CD4-positive, alpha-beta T cell treated with Interleukin-6 for 4 hours (primary cell): ENCODE results near the gene MTARC2.
"Not testable (repeated sequence)": the region's sequence is repeated elsewhere in the genome, so short reads cannot be mapped to it uniquely, and the experiment has no call there.

Source experiments
- DNase-seq: peaks from one replicate; pipeline ENCODE4 v3.0.0-alpha.2; 2020; ENCODE audit warnings: mixed read lengths

Gene MTARC2

DNA sequence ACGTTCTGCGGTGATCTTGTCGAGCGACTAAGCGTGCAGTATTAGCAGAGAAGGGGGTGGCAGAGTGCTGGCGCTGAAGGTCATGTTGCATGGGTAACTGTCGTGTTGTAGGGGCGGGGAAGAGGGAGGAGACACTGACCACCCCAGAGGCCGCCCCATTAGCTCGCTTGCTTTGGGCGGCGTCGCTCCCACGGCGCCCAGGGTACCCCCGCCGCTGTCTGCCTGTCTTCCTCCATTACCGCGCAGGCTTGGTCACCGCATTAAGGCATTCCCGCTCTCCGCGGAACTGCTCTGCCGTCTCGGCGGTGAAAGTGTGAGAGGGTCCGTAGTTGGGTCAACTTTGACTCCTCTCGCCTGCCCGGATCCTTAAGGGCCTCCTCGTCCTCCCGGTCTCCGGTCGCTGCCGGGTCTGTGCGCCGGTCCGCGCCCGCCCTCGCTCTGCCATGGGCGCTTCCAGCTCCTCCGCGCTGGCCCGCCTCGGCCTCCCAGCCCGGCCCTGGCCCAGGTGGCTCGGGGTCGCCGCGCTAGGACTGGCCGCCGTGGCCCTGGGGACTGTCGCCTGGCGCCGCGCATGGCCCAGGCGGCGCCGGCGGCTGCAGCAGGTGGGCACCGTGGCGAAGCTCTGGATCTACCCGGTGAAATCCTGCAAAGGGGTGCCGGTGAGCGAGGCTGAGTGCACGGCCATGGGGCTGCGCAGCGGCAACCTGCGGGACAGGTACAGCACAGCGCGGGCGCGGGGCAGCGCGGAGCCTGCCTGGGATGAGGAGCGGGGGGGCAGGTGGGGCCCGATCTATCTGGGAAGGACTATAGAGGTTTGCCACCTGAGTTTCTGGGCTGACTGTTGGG is at the start of gene MTARC2:
TSS of gene MTARC2 (plus strand) at position 234 of the 846 bp plus-strand sequence. CDS start at position 444, 210 bp downstream.
- no peak for DNase-seq

DNA sequence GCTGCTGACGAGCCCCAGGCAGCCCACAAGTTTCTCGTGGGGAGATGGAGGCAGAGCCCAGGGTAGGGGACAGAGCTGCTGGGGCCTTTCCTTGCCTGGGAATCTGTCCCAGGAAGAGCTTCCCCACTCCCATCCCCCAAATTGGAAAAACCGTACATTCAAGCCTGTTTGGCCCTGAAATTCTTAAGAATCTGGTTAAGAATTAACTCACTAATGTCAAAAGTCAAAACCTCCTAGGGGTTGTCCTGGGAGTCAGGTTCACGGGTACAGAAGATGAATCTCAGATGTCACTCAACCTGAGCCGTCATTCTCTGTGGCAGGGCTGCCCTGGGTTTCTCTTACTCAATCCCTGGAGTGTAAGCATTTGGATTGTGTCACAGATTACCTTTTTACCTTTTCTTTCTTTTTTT is 49.5 kb upstream of the MTARC2 start:
- DNase-seq, result no peak

DNA sequence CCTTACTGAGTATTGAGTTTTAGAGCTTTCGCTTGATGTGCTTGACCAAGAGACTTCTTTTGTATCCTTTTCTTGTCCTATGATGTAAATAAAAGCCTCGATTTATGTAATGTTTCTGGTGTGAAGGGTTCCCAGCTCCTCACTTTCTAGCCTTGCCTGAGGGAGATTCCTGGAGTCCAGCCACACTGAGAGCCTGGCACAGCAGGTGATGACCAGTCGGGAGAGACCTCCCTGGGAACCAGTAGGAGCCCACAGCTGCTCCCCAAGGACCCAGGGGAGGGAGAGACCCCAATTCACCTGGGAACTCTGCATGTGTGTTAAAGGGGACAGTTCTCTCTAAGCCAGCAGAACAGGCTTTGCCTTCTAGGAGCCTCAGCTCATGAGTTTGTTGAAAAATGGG is 49.1 kb upstream of the MTARC2 start:
- no peak for DNase-seq

DNA sequence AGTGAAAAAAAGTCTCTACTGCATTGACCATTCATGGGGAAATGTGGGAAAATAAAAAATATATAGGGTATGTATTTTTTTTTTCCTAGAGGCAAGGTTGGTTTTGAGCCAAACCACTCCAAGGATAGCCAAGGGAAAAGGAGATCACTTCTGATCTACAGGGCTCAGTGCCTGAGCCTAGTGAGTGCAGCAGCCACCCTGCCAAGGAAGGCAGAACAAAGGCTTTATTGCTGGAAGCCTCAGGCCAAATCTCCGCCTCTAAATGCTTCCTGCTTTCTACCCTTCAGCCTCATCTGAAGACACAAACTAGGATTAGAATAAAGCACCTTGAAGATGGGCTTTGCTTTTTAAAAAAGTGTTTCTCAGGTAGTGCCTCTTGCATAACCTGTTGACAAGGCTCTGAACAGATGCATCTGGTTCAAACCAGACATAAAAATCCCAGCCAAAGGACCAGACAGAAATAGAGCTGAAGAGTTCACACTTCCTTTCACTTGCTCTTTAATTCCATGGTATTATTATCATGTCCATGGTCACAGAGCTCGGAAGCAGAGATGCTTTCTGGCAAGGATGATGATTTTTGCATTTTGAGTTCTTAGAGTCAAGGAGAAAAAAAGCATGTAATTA is 47.5 kb upstream of the MTARC2 start:
- DNase-seq, result no peak

DNA sequence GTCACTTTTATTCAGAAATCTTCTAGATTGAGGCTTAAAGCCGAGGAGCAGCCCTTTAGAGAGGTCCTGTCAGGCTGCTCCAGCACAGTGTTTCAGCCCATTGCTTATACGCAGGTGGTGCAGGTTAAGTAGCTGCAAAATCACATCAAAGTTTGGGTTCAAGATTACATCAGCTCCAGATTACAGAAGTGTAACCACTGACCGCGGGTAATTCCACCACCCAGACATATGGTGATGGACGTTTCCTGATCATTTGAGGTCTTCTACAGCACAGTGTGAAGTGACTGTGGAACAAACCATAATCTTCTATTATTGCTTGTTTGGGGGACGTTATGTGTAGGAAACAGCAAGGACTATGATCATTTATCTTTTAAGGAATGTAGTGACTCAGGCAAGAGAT is 46.1 kb upstream of the MTARC2 start:
- no peak for DNase-seq

DNA sequence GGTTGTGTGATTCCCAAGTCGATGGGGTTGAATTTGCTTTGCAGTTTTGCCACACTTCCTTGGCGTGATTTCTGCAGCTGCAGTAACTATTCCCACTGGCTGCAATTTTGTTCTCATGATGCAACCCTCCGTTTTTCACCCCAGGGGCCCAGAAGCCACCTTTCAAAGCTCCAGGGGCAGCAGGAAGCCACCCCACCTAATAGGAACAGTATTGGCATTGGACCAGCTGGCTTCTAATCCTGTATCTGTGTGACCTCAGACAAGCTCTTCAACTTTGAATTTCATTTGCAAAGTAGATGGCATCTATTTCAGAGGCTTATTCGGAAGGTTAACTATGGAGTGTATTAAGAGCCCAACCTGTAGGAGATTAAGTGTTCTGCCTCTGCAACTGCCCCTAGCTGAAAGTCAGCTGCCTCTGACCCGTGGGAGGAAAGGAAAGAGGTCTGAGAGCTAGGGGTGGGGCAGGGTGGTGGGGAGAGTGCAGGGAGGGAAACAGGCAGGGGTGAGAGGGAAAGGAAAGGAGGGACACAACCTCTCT is 45.3 kb upstream of the MTARC2 start:
- DNase-seq, result no peak

DNA sequence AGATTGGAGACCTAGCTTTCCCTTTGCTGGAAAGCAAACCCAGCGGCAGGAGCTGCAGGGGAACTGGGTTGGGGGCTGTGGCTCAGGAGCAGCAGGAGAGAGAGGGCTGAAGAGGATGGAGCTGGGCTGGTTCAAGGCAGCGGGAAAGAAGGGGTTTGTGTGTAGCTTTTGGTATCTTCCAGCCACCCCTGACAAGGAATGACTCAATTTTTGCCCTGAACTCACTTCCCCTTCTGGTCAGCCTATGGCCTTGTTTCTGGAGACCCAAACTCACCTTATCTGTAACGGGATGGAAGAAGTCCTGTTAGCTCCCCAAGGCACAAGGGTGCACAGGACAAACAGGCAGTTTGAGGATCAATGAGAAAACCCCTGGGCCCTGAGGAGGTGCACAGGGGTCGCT is 44.8 kb upstream of the MTARC2 start:
- DNase-seq, result no peak

DNA sequence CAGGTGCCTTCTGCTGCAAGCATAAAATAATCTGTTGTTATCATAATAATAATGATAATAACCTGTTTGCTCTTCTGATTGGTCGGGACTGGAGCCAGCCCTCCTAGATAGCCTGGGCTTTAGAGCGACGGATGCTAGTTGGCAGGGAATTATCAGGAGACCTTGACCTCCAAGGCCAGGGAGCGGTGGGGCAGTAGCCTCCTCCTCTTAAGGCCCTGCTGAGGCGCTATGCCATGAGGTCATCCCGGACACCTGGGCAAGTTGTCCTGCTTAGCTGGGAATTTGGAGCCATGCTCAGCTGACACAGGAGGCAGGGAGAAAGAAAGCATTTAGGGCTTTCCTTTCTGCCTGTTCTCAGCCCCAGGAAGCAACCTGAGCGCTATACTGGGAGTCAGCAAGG is 42.3 kb upstream of the MTARC2 start:
- no peak for DNase-seq

DNA sequence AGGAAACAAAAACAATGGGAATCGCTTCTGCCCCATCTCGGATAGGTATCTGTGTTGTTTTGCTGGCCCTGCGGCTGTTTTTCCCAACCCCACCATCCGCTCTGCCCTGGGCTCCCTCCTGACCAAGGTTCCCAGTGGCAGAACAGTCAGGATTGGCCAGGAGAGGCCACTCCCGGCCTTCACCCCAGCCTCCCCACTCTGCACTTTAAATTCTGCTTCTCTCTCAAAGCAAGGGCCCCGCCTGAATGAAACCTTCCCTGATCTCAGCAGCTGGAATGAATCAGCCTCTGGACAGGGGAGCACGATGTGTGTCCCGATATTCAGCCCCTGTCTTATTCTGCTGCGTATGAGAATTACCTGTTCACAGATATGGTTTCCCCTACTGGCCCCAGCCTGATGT is 41.6 kb upstream of the MTARC2 start:
- DNase-seq, result no peak

DNA sequence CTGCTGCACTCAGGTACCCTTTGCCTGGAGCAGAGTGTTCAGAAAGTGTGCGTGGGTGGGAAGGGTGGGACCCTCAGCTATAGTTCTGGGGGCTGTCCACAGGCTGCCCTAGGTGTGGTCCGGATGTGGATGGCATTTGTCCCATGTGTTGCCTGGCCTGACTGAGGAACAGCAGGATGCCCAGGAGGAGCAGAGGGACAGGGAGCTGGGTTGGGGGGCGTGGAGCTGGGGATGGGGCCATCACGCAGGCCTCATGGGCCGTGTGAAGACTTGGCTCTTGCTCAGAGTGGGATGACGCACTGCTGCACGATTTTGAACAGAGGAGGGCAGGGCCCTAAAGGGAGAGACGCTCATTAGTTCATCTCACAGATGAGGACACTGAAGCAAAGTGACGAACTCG is 41.0 kb upstream of the MTARC2 start:
- no peak for DNase-seq

DNA sequence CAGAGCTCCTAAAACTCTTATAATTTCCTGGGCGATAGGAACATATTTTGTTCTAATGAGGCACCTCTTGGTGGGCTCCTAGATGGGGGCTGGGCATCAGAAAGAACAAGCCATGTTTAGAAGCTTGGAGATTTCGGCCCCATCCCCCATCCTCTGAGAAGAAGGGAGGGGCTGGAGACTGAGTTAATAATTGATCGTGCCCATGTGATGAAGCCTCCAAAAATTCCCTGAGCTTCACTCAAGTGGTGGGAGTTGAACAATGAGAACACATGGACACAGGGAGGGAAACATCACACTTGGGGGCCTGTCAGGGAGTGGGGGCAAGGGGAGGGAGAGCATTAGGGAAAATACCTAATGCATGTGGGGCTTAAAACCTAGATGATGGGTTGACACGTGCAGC is 39.9 kb upstream of the MTARC2 start:
- DNase-seq, result no peak

DNA sequence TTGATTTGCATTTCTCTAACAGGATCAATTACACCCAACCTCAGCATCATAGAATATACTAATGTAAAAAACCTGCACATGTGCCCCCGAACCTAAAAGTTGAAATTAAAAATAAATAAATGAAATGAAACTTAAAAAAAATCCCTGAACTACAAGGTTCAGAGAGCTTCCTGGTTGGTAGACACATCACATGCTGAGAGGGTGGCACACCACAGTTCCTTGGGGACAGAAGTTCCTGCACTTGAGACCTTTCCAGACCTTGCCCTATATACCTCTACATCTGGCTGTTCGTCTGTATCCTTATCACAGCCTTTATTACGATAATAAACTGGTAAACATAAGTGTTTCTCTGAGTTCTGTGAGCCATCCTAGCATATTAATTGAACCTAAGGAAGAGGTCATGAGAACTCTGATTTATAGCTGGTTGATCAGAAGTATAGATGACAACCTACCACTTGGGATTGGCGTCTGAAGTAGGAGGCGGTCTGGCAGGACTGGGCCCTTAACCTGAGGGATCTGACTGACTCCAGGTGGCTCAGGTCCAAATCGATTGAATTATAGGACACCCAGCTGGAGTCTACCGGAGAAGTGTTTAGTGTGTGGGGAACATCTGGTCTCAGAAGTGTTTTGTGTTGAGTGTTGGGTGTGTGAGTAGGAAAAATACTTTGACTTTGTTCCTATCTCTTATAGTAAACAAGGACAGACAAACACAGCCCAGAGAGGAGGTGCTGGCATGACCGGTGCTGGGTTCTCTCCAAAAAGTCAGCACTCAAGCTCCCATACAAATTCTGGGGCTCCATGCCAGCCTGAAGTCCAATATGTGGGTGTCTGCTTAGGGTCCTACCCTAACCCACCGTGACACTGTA is 39.0 kb upstream of the MTARC2 start:
- DNase-seq, result no peak

DNA sequence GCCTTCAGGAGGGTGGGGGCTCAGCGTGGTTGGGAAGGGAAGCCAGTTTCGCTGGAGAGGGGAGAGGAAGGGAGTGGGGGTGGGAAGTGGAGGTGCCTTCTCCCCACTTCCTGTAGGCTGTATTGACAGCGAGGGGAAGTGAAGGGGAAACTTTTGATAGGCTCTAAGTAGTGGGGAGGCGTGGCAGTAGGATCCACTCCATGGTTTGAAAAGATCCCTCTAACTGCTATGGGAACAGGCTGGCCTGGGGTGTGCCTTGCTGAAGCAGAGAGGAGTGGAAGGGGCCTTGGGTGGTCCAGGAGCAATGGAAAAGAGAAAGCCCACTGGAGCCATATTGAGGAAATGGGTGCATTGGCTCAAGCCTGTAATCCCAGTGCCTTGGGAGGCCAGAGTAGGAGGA is 37.8 kb upstream of the MTARC2 start:
- DNase-seq, result no peak

DNA sequence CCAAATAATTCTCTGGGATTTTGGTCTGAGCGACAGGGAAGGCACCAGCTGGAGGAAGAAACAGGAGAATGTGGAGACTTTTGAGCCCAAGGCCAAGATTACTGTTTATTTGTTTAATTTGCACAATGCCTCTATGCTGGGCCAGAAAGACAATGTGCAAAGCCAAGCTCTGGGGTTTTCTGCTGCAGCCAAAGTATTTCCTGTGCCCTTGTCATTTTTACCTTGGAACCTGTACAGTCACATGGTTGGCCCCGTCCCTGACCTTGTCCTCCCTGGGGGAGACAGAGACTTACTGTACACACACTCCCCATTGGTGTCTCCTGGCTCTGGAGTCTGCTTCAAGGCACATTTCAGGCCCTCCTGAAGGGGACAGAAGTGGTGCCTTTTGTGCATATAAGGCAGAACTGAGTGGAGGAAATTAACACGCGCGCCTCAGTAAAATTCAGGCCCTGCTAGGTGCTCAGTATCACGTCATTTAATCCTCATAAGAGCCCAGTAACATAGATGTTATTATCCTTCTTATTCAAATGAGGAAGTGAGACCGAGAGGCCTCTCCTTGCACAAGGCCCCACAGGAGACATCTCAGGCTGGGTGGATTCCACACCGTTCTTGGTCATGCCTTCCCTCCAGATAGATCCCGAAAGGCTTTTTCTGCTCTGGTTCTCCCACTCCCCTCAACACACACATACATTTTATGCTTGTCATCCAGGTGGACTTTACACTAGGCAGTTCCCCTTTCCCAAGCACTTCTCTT is 36.9 kb upstream of the MTARC2 start:
- DNase-seq, result no peak

DNA sequence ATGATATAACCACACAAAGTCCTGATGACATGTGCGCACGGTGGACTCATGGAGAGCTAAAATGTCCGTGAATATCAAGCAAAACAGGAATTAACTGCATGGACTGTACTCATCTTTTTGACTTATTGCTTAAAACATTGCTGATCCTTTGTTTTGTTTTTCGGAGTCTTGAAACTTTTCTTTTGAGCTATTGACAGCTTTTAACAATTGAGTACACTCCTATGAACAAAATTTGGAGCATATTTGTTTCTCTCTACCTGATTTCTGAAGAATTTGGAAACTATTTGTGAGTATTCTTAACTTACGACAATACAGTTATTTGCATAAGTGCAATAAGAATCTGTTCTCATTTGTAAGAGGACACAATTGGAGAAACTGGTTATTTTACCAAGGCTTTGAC is 32.1 kb upstream of the MTARC2 start:
- DNase-seq, result not testable (repeated sequence)

DNA sequence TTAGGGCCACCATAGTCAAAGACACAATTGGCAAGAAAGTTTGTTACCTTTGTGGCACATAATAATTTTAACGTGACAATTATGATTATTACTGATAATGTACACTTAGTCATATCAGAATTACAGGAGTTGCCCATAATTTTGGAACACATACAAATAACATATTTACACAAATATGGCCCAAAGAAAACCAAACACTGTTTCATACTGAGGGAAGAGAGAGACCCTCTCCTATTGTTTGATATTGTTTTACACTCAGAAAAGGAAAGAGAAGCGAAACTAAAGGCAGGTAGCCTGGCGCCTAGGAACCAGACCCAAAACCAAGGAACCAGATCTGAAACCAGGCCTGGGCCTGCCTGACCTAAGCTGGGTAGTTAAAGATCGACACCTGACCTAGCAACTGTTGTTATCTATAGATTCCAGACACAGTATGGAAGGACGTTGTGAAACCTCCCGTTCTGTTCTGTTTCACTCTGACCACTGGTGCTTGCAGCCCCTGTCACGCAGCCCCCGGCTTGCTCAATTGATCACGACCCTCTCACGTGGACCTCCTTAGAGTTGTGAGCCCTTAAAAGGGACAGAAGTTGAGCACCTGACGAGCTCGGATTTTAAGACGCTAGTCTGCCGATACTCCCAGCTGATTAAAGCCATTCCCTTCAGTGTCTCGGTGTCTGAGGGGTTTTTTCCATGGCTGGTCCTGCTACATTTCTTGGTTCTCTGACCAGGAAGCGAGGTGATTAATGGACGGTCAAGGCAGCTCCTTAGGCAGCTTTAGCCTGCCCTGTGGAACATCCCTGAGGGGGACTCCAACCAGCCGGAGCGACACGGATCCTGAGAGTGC is 30.1 kb upstream of the MTARC2 start:
- no peak for DNase-seq

DNA sequence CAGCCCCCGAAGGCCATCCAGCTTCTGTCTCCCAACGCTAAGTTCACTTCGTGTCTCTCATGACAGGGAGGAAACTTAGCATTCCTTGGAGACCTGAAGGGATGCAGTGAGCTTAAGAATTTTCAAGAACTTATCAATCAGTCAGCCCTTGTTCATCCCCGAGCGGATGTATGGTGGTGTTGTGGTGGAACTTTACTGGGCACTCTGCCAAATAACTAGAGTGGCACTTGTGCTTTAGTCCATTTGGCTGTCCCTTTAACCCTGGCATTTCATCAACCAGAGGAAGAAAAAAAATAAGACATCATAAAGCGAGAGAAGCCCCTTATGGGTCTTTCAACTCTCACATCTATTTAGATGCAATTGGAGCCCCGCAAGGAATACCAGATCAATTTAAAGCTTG is 26.9 kb upstream of the MTARC2 start:
- not testable (repeated sequence) for DNase-seq

DNA sequence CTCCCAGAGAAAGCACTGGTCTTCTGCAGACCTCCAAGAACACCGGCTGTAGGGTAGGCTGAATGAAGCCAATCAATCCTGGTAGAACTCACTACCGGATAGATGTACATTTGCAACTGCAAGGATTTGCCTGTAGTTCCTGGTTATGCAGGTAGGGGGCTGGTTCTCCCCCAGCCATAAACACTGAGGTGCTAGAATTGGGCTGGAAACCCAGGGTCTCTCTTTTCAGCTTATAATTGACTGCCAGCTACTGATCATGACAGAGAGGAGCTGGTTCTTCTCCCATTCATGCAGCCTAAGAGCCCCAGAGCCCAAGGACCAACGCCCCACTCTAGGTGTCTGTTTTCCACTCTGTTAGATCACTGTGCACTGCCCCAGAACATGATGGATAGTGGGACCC is 21.5 kb upstream of the MTARC2 start:
- no peak for DNase-seq

DNA sequence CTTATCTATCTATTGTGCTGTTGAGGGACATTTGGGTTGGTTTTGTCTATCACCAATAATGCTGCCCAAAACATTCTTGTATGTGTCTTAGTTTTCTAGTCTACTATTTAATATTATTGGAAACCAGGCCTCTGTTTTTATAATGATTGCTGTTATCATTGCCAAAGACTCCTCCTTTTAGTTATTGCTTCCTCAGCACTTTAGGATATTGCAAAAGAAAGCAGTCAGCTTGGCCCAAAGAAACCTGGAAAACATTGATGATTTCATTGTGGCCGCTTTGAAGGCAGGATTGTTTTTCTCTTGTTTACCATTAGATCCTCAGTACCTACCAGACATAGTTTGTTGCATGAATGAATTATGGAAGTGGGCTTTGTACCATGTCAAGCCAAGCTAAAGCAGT is 20.6 kb upstream of the MTARC2 start:
- DNase-seq, result no peak

DNA sequence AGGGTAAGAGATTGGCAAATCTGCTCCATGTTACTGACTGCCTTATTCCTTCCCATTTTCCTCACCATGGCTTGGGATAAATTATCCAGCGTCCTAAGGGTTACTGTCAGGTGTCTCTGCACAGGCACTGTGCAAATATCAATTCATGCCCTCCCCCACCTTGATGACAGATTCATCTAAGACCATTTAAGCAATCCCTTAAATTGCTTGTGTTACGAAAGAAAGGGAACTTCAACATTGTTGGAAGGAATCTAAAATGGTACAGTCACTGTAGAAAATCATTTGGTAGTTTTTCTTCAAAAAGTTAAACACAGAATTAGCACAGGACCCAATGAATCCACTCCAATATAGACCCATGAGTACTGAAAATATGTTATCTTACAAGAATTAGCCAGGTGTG is 17.6 kb upstream of the MTARC2 start:
- no peak for DNase-seq

DNA sequence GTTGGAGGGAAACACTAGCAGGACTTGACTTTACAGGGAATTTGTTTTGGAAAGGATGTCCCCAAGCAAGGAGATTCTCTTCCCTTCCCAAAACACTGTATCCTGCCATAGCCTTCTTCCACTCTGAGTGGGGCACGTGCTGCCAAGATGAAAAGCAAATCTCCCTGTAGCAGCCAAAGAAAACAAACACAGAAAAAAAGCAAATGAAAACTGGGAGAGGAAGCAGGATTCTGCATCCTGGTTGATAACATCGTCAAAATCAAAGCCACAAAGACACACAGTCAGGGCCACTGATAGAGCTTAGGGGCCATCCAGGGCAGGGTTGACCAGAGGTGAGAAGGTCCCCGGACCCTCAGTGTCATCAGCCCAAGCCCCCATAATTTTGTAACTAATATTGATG is 16.0 kb upstream of the MTARC2 start:
- DNase-seq, result no peak

DNA sequence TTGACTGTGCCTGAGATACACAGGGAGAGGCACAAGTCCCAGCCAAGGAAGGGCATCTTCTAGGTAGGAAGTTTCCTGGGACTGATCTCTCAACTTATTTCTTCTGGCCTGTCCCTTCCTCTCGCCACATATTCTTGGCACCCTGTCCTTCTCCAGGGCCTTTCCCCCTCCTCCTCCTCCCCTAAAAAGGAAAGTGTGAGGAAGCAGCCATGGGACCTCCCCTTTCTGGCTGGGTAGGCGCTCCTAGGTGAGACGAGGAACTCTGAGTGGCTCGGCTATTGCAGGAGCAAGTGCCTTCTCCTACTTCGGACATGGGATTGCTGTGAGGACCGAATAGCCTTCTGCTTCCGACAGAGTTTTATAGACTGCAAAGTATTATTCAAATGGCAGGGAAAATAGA is 15.5 kb upstream of the MTARC2 start:
- no peak for DNase-seq
